T-helper 1 cell treated with Interleukin-12 subunit alpha and Interleukin-12 subunit beta and Interleukin-4 antibody, amounts not matched to agents 30 ng/mL and 1 ng/mL, for 36 hours (primary cell): ENCODE measurements around the gene P3H2. TPM values are rescaled to one million over a fixed set of nuclear protein-coding genes. Genes with fewer than 3 reads are reported as not detected.
"Not testable (repeated sequence)": the region's sequence is repeated elsewhere in the genome, so short reads cannot be mapped to it uniquely, and the experiment has no call there.

Experiments
- intact Hi-C: fragments of 100-400 bp; cut with micrococcal nuclease; formaldehyde crosslinking; loops from one replicate; pipeline ENCODE4 v1.15.1; 2024
- total RNA-seq: library from RNA; stranded (reverse); gene quantifications from 2 replicates; pipeline ENCODE4 v1.2.3, GENCODE V29; 2022

The P3H2 gene, protein sequence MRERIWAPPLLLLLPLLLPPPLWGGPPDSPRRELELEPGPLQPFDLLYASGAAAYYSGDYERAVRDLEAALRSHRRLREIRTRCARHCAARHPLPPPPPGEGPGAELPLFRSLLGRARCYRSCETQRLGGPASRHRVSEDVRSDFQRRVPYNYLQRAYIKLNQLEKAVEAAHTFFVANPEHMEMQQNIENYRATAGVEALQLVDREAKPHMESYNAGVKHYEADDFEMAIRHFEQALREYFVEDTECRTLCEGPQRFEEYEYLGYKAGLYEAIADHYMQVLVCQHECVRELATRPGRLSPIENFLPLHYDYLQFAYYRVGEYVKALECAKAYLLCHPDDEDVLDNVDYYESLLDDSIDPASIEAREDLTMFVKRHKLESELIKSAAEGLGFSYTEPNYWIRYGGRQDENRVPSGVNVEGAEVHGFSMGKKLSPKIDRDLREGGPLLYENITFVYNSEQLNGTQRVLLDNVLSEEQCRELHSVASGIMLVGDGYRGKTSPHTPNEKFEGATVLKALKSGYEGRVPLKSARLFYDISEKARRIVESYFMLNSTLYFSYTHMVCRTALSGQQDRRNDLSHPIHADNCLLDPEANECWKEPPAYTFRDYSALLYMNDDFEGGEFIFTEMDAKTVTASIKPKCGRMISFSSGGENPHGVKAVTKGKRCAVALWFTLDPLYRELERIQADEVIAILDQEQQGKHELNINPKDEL
- total RNA-seq, result not detected in 2 replicates

DNA sequence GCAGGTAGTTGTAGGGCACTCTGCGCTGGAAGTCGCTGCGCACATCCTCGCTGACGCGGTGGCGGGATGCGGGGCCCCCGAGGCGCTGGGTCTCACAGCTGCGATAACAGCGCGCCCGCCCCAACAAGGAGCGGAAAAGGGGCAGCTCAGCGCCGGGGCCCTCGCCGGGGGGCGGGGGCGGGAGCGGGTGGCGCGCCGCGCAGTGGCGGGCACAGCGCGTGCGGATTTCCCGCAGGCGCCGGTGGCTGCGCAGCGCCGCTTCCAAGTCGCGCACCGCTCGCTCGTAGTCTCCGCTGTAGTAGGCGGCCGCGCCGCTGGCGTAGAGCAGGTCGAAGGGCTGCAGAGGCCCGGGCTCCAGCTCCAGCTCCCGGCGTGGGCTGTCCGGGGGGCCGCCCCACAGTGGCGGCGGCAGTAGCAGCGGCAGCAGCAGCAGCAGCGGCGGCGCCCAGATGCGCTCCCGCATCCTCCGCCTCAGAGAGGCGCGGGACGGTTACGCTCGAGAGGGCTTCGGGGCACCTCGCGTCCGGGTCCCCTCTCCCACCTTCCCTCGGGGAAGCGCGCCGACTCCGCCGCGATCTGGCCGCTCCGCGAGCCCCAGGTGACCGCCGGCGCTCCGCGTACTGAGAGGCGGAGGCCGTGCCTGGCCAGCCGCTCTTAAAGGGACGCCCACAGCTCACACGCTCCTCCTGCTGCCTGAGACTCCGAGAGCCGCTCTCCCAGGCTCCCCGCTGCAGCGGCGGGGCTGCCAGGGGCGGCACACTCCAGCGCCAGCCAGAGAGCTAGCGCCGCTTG, at the start of gene P3H2:
Gene P3H2 (minus strand): TSS at position 629 of the 792 bp plus-strand sequence. CDS start 166 bp downstream, at position 463.
- intact Hi-C loops, result no loop called here

DNA sequence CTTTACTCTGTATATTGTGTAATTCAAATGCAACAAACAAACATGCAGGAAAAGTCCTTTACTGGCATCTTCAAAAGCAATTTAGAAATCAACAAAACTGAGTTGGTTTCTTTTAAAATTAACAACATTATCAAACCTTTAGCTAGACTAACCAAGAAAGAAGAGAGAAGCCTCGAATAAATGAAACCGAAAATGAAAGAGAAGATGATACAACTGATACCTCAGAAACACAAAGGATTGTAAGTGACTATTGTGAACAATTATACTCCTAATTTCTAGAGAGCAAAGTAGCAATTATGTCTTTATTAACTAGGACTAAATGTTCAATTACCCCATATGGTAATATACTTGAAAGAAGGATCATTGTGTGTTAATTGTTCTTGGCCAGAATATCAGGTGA, 49.2 kb upstream of the P3H2 start:
- intact Hi-C loops, result no loop called here

DNA sequence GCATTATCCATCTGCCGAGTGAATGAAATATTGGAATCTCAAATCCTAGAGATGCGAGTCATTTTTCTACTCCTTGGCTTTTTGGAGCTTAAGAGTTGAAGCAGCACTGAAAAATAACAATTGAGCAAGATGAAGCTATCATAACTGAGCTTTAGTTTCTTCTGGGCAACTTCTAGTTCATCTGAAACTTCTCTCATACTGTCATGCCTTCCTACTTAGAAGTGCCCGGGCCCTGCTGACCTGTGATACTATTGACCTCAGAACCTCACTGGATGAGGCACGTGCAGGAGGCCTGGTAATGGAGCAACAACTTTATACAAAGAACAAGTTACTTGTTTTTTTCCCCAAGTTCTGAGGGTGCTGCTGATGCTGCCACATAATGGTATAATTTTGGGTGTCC, 48.5 kb upstream of the P3H2 start:
- intact Hi-C loops, result no loop called here

DNA sequence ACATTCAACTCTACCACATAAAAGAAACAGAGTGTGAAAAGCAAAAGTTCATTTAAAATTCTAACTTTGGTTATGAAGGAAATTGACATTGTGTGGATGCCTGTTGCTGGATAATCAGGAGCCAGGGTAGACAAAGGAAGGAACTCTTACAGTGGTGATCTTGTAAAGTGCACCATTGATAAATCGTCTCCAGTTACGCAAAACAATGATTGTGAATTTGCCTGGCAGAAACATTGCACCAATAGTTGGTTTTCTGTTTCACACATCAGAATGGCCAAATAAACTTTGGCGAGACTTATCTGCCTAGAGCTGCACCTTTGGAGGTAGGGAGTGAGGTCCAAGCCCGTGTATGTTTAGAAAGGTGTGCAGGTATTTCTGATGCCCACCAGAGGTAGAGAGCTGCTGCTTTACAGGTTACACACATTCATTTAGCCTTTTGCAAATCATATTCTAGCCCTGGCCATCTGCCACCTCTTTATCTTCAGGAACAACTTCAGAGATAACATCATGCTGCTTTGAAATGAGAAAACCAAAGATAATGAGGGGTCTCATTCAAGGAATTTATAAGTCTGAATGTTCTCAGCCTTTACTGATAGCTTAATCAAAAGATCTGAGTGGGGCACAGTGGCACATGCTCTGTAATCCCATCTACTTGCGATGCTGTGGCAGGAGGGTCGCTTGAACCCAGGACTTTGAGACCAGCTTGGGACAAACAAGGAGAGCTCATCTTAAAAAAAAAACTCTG, 47.4 kb upstream of the P3H2 start:
- intact Hi-C loops, result no loop called here

DNA sequence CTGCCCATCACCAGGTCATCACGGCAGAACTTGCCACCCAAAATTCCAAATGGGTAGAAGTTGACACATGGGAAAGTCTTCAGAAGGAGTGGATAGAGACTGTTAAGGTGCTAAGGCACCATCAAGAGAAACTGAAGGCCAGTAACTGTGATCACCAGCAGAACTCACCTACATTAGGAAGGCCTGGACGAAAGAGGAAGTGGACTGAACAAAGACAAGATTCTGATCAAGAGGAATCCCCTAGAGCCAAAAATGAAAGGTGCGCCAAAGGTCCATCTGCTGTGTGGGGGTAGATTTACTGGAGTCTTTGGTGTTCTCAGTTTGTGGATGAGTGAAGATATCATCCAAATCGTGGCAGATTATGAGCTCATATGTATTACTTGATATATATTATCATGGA, 46.3 kb upstream of the P3H2 start:
- intact Hi-C loops, result no loop called here

DNA sequence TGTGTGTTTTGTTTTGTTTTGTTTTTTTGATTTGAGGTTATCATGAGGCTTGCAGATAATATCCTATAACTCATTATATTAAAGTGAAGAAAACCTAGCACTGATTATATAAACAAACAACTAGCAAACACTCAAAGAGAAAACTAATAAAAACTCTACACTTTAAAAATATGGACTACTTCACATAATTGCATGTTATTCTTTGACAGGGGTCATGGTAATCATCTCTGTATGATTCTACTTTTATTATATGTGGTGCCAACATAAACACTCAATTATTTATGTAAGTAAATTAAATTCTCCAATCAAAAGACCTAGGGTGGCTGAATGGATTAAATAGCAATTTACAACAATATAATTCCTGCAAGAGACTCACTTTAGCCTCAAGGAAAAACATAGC, 44.6 kb upstream of the P3H2 start:
- intact Hi-C loops, result no loop called here

DNA sequence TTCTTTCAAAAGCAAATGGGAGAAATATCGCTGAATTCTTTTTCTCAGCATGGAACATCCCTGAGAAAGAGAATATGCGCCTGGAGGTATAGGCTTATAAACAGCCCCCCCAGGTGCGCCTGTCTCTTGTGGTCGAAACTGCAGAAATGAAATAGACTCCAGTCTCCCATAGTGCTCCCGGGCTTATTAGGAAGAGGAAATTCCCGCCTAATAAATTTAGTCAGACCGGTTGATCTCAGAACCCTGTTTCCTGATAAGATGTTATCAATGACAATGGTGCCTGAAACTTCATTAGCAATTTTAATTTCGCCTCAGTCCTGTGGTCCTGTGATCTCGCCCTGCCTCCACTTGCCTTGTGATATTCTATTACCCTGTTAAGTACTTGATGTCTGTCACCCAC, 41.3 kb upstream of the P3H2 start:
- intact Hi-C loops, result not testable (repeated sequence)

DNA sequence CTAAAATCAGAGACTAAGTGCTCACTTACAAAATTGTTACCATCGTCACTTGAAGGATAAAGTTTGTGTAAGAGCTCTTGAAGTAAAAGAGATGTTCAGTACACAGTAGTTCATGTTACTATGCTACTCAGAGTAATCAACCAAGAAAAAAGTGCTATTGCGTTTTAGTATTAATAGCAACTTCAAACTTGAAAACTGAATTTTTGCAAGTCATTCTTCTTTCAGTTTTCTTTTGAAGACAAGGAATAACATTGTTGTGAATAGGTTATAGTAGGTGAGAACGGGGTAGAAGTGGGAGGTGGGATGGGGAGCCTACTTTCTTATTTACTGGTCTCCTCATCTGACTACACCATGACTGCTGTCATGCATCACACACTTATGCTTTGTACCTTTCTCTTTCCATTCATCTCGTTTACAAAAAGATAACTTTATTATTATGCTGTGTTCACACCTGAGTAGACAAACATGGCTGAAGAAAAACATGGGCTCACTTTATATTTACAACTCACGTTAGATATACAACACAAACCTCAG, 39.3 kb upstream of the P3H2 start:
- intact Hi-C loops, result no loop called here

DNA sequence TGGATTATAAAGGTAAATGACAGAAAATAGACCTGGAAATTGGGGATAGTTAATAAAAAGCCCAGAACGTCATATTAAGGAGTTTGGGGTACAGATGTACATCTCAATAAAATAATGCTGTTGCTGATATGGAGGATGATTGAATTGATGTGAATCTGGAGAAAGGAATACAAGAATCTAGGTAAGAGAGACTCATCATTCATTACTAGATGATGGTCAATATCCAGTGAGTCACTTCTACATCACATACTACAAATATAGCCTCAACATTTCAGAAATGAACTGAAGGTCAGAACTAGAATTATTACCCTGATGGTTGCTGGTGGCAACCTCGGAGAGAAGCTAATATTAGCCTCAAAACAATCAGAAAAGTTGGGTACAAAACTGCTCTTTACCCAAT, 37.6 kb upstream of the P3H2 start:
- intact Hi-C loops, result no loop called here

DNA sequence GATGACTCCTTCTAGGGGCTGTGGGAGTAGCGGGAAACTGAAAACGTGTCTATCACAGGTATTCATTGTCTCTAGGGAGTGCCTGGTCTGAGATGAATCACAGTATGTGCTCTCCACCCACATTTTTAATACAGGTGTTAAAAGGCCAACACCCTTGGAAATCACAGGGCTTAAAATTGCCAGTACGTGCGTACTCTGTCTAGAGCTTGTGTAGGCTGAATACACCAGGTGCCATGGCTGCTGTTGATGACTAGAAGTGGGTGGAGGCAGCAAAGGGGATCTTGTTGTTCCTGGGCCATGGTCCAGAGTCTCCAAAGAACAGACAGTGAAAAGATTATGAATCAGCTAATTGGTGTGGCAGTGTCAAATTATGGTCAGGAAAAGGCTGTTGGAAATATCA, 35.1 kb upstream of the P3H2 start:
- intact Hi-C loops, result no loop called here

DNA sequence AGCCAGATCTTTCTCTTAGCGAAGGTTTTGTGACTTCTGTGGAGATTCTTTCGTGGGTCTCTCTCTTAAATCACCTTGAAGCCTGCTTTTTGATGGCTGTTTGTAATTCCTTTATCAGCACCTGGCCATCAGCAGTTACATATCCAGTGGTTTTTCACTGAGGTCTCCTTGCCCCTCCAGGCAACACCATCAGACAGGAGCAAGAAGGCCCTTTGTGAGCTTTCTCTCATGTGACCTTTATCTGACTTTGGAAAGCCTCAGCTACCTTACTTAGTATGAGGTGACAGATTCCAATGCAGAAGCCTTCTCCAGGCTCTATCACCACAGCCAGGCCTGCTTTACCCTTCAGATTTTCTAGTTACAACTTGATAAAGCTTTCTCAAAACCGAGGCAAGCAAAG, 30.0 kb upstream of the P3H2 start:
- intact Hi-C loops, result no loop called here

DNA sequence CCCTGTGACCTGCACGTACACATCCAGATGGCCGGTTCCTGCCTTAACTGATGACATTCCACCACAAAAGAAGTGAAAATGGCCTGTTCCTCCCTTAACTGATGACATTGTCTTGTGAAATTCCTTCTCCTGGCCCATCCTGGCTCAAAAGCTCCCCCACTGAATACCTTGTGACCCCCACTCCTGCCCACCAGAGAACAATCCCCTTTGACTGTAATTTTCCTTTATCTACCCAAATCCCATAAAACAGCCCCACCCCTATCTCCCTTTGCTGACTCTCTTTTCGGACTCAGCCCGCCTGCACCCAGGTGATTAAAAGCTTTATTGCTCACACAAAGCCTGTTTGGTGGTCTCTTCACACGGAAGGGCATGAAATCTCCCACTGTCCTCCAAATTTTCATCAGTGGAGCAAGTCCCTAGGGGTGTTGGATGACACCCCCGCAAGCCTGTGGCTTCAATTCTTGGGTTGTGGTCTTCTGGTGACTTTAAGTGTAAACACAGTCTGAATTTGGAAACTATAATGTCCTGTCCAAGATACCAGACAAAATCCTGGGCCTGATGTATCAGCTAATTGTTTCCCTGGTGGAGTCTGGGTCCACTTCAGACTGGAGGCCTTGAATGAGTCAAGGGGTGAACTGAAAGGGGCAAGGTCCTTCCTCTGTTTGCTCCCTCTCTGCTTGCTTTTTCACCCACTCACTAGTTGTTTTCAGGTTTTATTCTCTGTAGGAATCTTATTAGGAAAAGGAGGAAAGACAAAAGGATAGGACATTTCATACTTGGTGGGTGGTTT, 29.3 kb upstream of the P3H2 start:
- intact Hi-C loops, result not testable (repeated sequence)

DNA sequence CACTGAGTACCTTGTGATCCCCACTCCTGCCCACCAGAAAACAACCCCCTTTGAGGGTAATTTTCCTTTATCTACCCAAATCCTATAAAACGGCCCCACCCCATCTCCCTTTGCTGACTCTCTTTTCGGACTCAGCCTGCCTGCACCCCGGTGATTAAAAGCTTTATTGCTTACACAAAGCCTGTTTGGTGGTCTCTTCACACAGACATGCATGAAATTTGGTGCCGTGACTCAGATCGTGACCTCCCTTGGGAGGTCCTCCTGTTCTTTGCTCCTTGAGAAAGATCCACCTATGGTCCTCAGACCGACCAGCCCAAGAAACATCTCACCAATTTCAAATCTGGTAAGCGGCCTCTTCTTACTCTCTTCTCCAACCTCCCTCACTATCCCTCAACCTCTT, 24.1 kb upstream of the P3H2 start:
- intact Hi-C loops, result not testable (repeated sequence)

DNA sequence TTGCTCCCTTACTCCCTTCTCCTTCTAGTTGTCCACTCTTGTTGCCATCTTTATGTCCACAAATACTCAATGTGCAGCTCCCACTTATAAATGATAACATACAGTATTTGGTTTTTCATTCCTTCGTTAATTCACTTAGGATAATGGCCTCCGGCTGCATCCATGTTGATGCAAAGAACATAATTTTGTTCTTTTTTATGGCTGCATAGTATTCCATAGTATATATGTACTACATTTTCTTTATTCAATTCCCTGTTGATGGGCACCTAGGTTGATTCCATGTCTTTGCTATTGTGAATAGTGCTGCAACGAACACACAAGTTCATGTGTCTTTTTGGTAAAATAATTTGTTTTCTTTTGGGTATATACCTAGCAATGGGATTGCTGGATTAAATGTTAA, 21.3 kb upstream of the P3H2 start:
- intact Hi-C loops, result no loop called here

DNA sequence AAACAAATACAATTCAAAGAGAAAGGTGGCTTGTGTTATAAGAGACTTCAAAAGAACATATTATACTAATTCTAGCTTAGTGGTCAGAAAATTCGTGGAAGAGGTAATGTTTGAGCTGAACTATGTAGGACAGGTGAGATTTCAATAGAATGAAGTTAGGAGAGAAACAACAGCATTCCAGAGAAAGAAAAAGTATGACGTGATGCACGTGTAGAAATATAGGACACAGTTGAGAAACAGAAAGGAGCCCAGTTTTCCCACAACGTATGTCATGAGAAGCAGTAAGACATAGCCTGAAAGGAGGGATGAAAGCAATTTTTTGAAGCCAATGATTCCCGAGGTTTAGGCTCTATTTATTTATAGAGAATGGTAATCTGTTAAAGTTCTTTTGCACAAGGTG, 18.7 kb upstream of the P3H2 start:
- intact Hi-C loops, result no loop called here

DNA sequence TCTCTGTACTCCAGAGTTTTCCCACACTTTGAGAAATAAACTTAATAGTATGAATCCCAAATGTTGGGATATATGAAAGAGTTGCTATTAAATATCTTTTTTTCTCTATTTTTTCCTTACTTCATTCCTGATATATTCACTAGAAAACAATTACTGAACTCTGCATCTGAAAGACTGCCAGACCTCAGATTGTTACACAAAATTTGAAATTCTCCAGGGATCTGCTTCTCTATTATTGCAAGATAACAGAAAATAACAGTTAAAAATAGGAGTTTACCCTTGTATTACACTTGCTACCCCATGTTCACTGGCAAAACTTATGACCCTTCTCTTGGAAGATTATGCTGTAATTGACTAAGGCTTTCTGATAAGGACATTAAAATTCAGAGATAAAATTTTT, 11.7 kb upstream of the P3H2 start:
- intact Hi-C loops, result no loop called here

DNA sequence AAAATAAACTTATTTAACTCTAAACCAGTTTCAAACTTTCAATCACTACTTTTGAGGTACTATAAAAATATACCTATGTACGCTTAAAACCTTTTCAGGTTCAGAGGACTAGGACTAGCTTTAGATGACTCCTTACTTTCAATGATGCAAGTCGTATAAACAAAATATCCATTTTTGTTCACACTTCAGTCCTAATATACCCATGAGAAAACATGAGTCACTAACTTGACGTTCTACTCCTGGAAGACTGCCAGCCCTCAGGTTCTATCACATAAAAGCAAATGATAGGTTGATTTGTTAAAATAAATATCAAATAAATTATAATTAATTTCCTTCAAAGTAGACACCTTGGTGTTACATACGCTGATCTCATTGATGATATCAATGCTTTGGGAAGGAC, 10.6 kb upstream of the P3H2 start:
- intact Hi-C loops, result no loop called here

DNA sequence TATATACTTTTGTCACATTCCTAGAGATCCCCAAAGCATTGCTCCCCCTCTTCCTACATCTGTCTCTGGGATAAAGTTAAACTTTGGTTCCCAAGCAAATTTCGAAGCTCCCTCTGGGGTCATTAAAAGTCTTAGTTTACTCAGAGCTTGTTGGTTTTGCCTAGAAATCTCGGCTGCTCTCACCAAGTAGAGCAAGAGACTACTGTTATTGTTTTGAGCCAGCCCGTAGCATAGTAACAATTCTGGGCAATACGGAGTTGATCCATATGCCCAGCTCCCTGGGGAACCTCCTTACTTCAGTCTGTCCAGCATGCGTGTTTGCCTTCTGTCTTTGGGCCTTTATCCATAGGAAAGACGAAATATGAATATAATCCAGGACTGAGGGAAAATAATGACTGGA, 10.0 kb upstream of the P3H2 start:
- intact Hi-C loops, result no loop called here

DNA sequence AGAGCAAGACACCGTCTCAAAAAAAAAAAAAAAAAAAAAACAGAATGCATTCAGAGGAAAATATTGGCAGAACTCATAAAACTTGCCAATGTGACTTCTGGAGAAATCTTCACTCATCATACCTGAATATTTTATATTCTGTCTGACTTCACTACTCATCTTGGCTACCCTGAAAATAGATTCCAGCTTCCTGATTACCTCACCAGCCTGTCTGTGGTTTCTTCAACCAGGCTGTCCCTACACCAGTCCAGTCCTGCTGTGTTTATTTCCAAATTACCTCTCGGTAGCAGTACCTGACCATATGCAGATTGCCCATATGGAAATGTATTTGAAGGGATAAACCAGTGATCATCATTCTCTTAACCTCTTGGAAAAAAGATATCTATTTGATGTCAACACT, 9.3 kb upstream of the P3H2 start:
- intact Hi-C loops, result no loop called here

DNA sequence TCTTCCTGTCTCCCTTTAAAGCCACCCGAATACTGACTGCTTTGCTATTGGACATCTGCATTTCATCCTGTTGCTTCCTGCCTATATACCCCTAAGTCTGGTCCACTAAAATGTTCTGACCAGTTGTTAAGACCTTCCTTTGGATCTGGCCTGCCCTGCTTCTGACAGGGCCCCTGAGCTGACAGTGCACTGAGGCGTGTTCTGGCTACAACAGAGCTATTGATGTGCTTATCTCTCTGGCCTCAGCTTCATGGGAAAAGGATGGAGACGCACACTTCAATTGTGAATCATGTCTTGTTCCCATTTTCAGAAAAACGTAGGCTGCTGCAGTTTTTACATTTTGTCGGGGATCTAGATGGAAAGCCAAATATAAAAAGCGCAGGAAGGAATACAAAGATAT, 7.1 kb upstream of the P3H2 start:
- intact Hi-C loops, result no loop called here
